Effector CD4-positive, alpha-beta T cell (primary cell): ENCODE results near the gene ZNF407.

Source experiments
- DNase-seq: peaks from one replicate; pipeline ENCODE4 v3.0.0-alpha.2; 2020

Gene ZNF407

DNA sequence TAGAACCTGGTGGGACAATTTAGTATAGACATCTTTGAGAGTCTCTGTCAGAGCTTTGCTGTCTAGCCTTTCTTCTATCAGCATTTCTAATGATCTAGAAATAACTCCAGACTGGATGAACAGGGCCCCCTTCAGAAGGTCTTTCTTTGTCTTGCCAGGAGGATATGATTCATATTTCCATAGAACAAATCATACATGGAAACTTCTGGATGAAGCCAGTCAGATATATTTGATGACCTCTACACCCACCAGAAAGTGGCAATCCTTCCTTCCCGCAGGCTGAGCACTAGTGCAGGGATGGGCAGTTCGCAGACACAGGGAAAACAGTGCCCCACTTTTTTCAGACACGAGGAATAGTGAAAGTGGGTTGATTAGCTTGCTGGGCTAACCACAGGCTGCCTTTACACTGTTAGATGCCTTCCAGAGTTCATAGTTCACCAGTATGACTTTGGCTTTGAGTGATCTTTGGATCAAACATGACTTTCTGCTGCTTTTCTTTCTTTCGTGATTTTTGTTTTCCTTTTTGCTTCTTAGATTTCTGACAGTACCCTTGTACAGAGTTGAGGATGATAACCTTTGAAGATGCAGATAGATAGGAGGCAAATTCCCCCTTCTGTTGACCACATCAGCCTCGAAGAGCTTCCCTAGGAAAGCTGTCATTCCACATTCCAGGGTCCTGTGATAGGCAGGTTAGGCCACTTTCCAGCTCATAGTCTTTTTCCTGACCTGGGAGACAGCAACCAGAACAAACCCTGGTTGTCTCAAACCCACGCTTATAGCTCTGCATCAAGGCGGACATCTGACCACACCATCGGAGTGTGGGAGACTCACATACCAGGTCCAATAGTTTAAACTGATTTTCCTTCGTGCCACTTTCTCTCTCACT is 237.0 kb downstream of the ZNF407 start:
- DNase-seq = no peak

DNA sequence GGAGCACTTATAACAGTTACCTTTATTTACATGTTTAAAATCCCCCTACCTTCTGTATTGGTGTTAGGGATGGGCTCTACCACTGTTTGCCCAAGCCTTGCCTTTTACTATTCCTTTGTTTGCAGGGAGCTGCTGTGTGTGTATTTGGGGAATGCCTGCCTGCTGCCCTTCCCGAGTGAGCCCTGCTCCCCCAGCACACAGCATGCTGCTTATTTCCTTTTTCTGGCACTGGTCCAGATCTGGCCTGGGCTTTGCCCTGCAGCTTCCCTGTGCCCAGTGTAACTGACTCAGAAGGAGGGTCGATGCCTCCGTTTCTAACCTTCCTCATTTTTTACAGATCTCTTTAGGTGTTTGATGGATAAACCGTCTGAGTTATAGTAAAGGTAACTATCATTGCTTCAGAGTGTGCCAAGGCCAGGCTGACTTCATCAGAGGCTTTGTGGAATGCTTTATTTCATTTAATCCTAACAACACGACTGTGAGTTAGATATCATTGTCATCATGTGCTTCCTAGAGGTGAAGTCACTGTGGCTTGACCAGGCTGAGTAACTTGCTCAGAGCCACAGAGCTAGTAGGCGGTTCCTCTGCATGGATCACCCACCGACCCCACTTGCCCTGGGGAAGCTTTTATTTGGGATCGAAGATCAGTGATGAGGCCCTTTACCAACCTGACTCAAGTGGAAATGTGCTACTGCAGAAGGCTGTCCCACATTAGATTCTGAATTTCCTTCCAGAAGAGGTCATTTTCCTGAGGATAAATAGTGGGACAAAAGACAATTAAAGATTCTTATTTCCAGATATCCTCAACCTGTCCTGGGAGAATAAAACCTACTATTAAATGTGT is 238.8 kb downstream of the ZNF407 start:
- no peak for DNase-seq

DNA sequence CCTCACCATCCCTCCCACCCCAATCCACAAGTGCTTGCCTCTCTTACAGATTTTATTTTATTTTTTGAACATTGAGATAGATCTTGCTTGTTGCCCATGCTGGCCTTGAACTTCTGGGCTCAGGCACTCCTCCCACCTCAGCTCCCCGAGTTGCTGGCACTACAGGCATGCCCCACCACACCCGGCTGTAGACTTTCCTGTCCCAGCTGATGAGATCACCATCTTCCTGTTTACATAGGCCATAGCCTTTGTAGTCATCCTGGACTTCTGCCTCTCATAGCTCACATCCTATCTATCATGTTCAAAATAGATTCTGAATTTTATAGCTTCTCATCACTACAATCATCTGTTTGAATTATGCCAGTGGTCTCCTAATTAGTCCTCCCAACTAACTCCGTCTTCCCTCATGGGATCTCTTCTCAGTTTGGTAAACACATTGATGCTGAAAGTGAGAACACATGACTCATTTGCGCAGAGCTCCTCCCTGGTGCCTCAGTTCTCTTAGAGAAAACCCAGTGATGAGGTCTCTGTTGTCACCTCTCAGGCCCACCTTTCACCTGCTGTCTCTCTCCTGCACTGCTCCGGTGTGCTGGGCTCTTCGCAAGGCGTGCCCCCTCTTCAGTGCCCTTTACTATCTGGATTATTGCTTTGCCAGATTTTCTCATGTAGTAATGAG is 243.0 kb downstream of the ZNF407 start:
- no peak for DNase-seq

DNA sequence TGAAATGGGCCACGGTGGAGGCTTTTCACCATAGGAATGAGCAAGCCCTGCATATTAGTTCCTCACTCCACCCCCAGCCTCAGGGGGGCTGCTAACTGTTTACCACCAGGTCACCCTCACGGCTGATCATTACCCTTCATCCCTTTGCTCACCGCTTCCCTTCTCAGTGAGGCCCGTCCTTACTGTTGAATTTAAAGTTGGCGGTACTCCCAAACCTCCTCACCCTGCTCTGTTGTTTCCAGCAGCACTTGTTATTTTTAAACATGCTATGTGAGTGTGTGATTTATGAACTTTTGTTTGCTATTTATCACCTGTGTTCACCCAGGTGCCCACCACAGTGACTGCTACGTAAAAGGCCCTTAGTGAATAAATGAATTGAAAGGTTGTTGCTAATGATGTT is 243.6 kb downstream of the ZNF407 start:
- no peak for DNase-seq

DNA sequence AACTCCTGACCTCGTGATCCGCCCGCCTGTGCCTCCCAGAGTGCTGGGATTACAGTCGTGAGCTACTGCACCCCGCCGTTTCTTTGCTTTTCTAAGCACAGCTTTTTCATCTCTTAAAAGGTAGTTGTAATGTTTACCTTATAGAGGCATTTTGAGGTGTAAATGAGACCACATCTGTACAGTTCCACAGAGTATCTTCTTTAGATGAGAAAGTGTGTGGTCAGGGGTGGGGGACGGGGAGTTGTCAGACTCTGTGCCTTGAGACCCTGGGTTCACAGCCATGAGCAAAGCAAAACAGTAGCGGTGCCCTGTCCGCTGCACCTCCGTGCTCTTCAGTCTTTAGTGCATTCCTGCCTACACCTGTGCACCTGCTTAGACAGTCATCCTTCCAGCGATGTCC is 251.6 kb downstream of the ZNF407 start:
- DNase-seq = no peak

- DNase-seq = no peak
Observed at GRCh38 chr18:74856434-74856833, 258.8 kb downstream of the ZNF407 start.

DNA sequence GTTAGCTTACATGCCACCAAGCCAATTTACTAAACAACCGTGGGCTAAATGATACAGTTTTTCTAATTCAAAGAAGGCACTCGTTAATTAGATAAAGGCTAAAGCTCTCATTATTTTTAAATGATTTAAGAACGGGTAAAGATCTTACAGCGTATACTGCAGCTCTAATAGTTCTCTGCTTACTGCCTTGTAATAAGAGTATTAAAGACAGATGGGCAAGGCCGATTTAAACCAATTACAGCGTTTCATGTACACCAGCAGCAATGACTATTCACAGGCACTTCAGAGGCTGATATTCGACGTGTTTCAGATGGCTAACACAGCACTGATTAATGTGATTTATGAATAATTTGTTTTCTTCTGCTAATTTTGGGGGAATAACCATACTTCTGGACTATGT is 259.3 kb downstream of the ZNF407 start:
- DNase-seq = no peak

GRCh38 chr18:74857901-74858300 is 260.2 kb downstream of the ZNF407 start:
- no peak for DNase-seq

GRCh38 chr18:74861154-74861553 is 263.5 kb downstream of the ZNF407 start:
- DNase-seq = no peak

DNA sequence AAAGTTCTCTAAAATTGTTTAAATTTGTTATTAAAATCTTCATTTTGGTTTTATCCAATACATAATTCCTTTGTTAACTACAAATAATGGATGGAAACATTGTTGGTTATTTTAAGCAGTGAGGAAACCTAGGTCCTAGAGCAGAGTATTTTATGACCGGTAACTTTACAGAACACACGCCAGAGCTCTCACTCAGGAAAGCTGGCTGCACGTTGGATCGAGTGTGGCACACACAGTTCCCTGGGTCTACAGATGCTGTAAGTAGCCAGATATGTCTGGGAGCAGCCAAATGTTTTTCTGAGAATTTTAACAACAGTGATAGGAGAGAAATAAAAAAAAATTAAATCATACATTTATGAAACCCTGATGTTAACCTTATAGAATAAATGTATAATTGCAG is 264.4 kb downstream of the ZNF407 start:
- DNase-seq = no peak

GRCh38 chr18:74866577-74866976 is 268.9 kb downstream of the ZNF407 start:
- DNase-seq = no peak

DNA sequence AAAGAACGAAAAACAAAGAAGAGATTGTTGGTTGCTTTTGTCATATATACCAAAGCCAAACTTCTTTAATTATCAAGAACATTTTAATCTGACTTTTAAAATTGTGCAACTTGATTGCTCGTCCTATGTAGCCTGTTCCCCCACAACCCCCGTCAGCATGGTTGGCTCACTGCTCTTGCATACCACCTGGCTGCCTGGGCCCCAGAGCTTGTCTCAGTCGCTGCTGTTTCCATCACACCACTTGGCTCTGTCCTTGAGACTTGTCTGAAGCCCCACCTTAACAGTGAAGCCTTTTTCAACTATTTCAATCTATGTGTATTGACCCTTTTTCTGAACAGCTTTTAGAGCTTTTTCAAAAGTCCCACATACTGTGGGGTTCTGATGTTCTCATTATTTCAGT is 270.8 kb downstream of the ZNF407 start:
- no peak for DNase-seq

DNA sequence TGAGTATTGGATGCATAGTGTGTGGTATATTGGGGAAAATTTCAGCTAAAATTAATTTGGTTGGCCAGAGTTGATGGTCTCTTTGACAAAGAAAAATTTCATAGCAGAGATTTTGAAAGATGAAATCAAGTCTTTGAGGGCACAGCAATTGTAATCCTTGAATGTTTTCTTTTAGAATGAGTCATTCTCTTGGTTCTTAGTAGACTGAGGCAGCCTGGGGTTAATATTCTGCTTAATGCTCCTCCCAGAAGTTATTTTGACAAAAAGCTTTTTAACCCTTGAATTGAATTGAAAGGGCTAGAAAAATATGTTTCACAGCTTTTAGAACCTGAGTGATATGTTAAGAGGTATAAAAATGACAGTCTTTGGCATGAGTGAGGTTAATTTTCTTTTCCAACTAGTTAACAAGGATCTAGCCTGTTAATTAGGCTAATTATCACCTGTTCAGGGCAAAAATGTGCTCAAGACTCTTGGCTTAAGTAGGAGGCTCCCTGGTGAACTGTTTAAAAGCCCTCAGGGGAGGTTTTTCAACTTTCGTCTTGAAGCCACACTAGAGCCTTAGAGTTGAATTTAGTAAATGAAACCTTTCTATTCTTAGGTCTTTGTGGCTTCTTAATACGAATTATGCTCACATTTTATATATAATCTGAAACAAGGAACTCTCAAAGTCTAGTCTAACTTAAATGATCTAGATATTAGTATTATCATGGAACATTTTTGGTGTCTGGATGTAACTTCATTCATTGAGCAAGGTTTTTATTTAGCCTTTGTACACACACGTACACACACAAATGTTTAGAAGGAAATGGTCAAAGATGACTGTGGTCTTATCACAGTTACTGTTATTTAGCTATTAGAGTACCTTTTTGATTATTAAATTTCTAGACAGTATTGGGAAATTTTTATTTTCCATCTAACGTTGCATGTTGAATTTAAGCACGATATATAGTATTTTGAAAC is 272.5 kb downstream of the ZNF407 start:
- DNase-seq = no peak

- no peak for DNase-seq
Observed at GRCh38 chr18:74870950-74871349, 273.3 kb downstream of the ZNF407 start.

DNA sequence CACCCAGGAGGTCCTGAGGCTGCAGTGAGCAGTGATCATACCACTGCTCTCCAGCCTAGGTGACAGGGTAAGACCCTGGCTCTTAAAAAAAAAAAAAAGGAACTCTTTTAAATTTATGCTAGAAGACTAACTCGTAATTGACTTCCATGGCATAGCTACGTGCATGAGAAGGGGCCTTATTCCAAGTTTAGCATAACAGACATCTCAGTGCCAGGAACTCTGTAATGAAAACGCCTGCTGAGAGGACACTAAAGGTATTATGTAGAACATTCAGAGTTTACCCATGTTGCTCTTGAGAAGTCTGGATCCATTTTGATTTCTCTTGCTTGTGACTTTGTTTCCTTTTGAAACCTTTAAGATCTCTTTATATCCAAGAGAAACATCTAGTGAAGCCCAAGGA is 276.0 kb downstream of the ZNF407 start:
- DNase-seq = no peak

DNA sequence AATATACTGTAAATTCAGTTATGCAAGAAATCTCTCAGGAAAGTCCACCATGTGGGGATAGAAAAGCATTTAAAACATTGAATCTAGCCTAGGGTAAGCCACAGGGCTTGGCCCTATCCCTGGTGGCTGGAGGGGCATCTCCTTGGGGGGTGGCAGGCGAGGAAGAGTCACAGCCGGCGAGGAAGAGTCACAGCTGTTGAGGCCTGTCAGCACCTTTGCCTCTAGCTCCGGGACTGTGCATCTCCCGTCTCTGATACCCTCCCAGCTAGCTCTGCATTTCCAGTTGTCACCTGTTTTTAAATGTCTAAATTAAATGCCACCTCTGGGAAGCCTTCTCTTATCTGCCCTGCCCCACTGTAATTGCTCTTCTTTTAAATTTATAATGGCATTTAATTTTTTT is 276.7 kb downstream of the ZNF407 start:
- no peak for DNase-seq

GRCh38 chr18:74876630-74877243 is 279.1 kb downstream of the ZNF407 start:
- DNase-seq = no peak

DNA sequence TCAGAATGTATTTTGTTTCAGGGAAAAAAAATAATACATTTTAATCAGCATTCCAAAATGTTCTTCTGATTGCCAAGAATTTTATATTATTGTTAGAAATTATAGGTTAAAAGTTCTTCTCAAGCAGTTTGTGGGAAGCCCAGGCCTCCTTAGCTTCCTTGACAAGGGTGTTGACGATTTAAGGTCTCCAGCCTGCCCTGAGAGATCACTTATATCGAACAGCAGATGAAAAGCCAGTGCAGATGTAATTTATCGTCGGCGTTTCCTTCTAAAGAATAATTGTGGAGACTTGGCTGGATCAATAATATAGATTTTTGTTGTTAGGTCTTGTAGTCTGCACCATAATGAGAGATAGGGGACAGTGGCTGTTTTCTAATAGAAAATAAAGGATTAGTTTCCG is 280.6 kb downstream of the ZNF407 start:
- DNase-seq = no peak

- DNase-seq = no peak
Observed at GRCh38 chr18:74880706-74881278, 283.1 kb downstream of the ZNF407 start.

- DNase-seq = no peak
Observed at GRCh38 chr18:74892066-74892627, 294.5 kb downstream of the ZNF407 start.

- no peak for DNase-seq
Observed at GRCh38 chr18:74895686-74896085, 298.0 kb downstream of the ZNF407 start.
